UCSD-AML1 (cell line): ENCODE results near the gene ELAPOR1.

Source experiments
- DNase-seq: peaks from one replicate; lab custom pipeline; 2025; ENCODE audit not compliant: unreplicated experiment; lab: John Stamatoyannopoulos, UW

Gene ELAPOR1

GRCh38 chr1:109113590-109114341 lies at the start of gene ELAPOR1:
TSS of gene ELAPOR1 (plus strand) at chr1:109114115. CDS start at chr1:109114184, 69 bp downstream.
- DNase-seq: no peak

GRCh38 chr1:109065137-109065536 lies 48.8 kb upstream of the ELAPOR1 start:
- DNase-seq: no peak

GRCh38 chr1:109067883-109068282 lies 46.0 kb upstream of the ELAPOR1 start:
- DNase-seq: no peak

- DNase-seq: no peak
Measured at GRCh38 chr1:109069294-109069693, 44.6 kb upstream of the ELAPOR1 start.

- peak; percentile 94 for DNase-seq
Measured at GRCh38 chr1:109075531-109076490, 38.1 kb upstream of the ELAPOR1 start, which contains the start of gene TAF13. TSS of gene TAF13 (minus strand) at chr1:109076003. CDS start at chr1:109075947, 56 bp downstream.

- no peak for DNase-seq
Measured at GRCh38 chr1:109078317-109078716, 35.6 kb upstream of the ELAPOR1 start.

GRCh38 chr1:109079240-109079622 lies 34.7 kb upstream of the ELAPOR1 start:
- no peak for DNase-seq

- DNase-seq: no peak
Measured at GRCh38 chr1:109080441-109081082, 33.4 kb upstream of the ELAPOR1 start.

GRCh38 chr1:109083501-109083900 lies 30.4 kb upstream of the ELAPOR1 start:
- no peak for DNase-seq

- no peak for DNase-seq
Measured at GRCh38 chr1:109083923-109084322, 30.0 kb upstream of the ELAPOR1 start.

GRCh38 chr1:109084563-109085517 lies 29.1 kb upstream of the ELAPOR1 start:
- no peak for DNase-seq

GRCh38 chr1:109089242-109090015 lies 24.5 kb upstream of the ELAPOR1 start:
- peak; percentile 49 for DNase-seq

- DNase-seq: peak; percentile 91
Measured at GRCh38 chr1:109090196-109091077, 23.5 kb upstream of the ELAPOR1 start, which contains the start of gene TMEM167B. TSS of gene TMEM167B (plus strand) at chr1:109090764. CDS start at chr1:109090873, 109 bp downstream.

- no peak for DNase-seq
Measured at GRCh38 chr1:109091078-109091838, 22.7 kb upstream of the ELAPOR1 start.

GRCh38 chr1:109091839-109092193 lies 22.1 kb upstream of the ELAPOR1 start:
- no peak for DNase-seq

- no peak for DNase-seq
Measured at GRCh38 chr1:109094377-109094803, 19.5 kb upstream of the ELAPOR1 start.

- DNase-seq: no peak
Measured at GRCh38 chr1:109094871-109095270, 19.0 kb upstream of the ELAPOR1 start.

- DNase-seq: no peak
Measured at GRCh38 chr1:109095631-109096030, 18.3 kb upstream of the ELAPOR1 start.
